ENCODE measurements around the gene ERI3.

DNA sequence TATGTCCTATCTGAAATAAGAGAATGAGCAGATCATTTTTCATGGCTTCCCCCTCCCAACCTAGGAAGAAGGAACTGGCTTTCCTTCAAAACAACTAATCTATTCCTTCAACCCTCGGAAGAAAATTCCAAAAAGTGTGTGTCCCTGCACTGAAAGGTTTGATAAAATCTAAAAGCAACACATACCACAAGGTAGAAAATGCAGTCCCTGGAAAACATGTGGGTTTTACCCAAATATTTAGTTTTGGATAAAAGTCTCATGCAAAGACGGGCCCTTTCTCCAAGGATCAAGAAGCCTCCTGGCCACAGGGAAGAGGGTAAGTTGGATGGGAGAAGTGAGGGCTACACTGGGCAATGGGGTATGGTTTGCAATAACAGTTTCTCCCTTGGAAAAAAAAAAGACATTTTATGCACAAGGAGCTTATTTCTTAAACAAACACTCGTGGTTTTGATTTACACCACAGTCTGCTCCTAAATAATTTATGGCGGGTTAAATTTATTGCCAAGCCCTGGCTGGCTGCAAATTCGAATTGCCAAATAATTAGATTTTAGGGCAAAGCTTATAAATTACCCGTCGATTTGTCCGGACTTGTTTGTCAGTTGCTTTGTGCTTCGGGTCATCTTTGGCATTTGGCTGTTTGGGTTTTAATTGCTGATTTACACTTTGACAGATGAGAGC, 28.9 kb downstream of the ERI3 start:
- TF ChIP-seq, protein P1, sequence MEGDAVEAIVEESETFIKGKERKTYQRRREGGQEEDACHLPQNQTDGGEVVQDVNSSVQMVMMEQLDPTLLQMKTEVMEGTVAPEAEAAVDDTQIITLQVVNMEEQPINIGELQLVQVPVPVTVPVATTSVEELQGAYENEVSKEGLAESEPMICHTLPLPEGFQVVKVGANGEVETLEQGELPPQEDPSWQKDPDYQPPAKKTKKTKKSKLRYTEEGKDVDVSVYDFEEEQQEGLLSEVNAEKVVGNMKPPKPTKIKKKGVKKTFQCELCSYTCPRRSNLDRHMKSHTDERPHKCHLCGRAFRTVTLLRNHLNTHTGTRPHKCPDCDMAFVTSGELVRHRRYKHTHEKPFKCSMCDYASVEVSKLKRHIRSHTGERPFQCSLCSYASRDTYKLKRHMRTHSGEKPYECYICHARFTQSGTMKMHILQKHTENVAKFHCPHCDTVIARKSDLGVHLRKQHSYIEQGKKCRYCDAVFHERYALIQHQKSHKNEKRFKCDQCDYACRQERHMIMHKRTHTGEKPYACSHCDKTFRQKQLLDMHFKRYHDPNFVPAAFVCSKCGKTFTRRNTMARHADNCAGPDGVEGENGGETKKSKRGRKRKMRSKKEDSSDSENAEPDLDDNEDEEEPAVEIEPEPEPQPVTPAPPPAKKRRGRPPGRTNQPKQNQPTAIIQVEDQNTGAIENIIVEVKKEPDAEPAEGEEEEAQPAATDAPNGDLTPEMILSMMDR (IDR thresholded peaks at IDR 0.05; ENCODE audit: insufficient read depth, low read length), result no peak
- TF ChIP-seq SPI1 (IDR thresholded peaks at IDR 0.05; ENCODE audit: borderline replicate concordance, low read depth) (no peak), POLR2AphosphoS5 (IDR thresholded peaks at IDR 0.05; ENCODE audit: low read depth) (no peak)
- TF ChIP-seq, protein P2, sequence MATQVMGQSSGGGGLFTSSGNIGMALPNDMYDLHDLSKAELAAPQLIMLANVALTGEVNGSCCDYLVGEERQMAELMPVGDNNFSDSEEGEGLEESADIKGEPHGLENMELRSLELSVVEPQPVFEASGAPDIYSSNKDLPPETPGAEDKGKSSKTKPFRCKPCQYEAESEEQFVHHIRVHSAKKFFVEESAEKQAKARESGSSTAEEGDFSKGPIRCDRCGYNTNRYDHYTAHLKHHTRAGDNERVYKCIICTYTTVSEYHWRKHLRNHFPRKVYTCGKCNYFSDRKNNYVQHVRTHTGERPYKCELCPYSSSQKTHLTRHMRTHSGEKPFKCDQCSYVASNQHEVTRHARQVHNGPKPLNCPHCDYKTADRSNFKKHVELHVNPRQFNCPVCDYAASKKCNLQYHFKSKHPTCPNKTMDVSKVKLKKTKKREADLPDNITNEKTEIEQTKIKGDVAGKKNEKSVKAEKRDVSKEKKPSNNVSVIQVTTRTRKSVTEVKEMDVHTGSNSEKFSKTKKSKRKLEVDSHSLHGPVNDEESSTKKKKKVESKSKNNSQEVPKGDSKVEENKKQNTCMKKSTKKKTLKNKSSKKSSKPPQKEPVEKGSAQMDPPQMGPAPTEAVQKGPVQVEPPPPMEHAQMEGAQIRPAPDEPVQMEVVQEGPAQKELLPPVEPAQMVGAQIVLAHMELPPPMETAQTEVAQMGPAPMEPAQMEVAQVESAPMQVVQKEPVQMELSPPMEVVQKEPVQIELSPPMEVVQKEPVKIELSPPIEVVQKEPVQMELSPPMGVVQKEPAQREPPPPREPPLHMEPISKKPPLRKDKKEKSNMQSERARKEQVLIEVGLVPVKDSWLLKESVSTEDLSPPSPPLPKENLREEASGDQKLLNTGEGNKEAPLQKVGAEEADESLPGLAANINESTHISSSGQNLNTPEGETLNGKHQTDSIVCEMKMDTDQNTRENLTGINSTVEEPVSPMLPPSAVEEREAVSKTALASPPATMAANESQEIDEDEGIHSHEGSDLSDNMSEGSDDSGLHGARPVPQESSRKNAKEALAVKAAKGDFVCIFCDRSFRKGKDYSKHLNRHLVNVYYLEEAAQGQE (IDR thresholded peaks at IDR 0.05; ENCODE audit: insufficient replicate concordance, low read depth), result no peak
